Psoas muscle (tissue), 8 donors: ENCODE measurements around the gene DNAJC3. TPM values are rescaled to one million over a fixed set of nuclear protein-coding genes. Genes with fewer than 3 reads are reported as not detected.

Source experiments
- ATAC-seq, 4 donors: fragments of 200-7000 bp; cut with Tn5 transposase; one replicate each; pipeline ENCODE4 v1.9.1; 2020; ENCODE audit warnings: moderate library complexity in 3 of 4, mild to moderate bottlenecking in 2 of 4
- DNase-seq, 2 donors: peaks; one replicate each; pipeline ENCODE4 v3.0.0-alpha.2; 2020
- H3K27ac ChIP-seq: fragments of 200-600 bp; one replicate; pipeline ENCODE4 v1.8.0; 2022
- H3K27me3 ChIP-seq, 3 donors: fragments of 200-600 bp in 1 of 3; one replicate each; pipeline versions ENCODE4 v1.6.1 to v1.8.0; 2013 to 2022; ENCODE audit warnings: low read length in 2 of 3, mild to moderate bottlenecking in 2 of 3, moderate library complexity in 1 of 3; ENCODE audit not compliant: insufficient read depth in 3 of 3
- H3K36me3 ChIP-seq, 2 donors: fragments of 200-600 bp in 1 of 2; one replicate each; pipeline versions ENCODE4 v1.6.1 to v1.8.0; 2013 to 2022; ENCODE audit warnings: low read depth in 1 of 2, mild to moderate bottlenecking in 1 of 2, moderate library complexity in 1 of 2; ENCODE audit not compliant: insufficient read depth in 1 of 2
- H3K4me1 ChIP-seq: fragments of 200-600 bp; one replicate; pipeline ENCODE4 v1.8.0; 2022
- H3K4me3 ChIP-seq: fragments of 200-600 bp; one replicate; pipeline ENCODE4 v1.8.0; 2022; ENCODE audit warnings: mild to moderate bottlenecking
- H3K9me3 ChIP-seq: fragments of 200-600 bp; one replicate; pipeline ENCODE4 v1.8.0; 2022
- WGBS, 3 donors: extraction: QIAGEN DNeasy Blood & Tissue Kit; methylation state at CpG; one replicate each; pipeline versions ENCODE4 v1.1.6 to v1.1.7; 2013; 5-methylcytosine and 5-hydroxymethylcytosine counted together
- intact Hi-C, 2 donors: fragments of 100-400 bp; cut with DNase I; formaldehyde crosslinking; loops; one replicate each; pipeline versions ENCODE4 v1.11.0 to v1.14.2; 2022
- long read RNA-seq, 2 donors: library from polyadenylated mRNA; unstranded; transcript quantifications; one replicate each; pipeline ENCODE4 v2.0.0, GENCODE V29; 2021
- polyA plus RNA-seq, 3 donors: library from polyadenylated mRNA; stranded (reverse); fragments of 200-250 nt; gene quantifications; one replicate each; pipeline ENCODE4 v1.2.3, GENCODE V29; 2013
- total RNA-seq, 4 donors: library from RNA; stranded (reverse); fragmentation: NEBNext Ultra II Directional in 2 of 4; extraction: Animal tissue kit (Norgen Biotek cat#: 25700) in 2 of 4; gene quantifications; one replicate each; pipeline versions ENCODE4 v1.2.1 to v1.2.4, GENCODE V29; 2021 to 2023
- TF ChIP-seq, protein P1 (sequence below): fragments of 200-600 bp; IDR thresholded peaks from one replicate; pipeline ENCODE4 v1.8.0; 2022; ENCODE audit warnings: antibody characterized with exemption
- donor health status: healthy with polysubstance abuse.
- donor health status: DM: no; HTN: no; CAD: no; lungs with moderate emphysema.
- donor health status: Bipolar disorder and iron deficiency.
- donor health status: healthy.
- donor health status: DM: yes; HTN: yes; CAD: no.
- donor health status: DM: no; HTN: no; CAD: no.
- donor health status: DM: no; HTN: no; CAD: no.
- donor health status: DM: yes; HTN: yes; CAD: no.

The DNAJC3 gene, protein sequence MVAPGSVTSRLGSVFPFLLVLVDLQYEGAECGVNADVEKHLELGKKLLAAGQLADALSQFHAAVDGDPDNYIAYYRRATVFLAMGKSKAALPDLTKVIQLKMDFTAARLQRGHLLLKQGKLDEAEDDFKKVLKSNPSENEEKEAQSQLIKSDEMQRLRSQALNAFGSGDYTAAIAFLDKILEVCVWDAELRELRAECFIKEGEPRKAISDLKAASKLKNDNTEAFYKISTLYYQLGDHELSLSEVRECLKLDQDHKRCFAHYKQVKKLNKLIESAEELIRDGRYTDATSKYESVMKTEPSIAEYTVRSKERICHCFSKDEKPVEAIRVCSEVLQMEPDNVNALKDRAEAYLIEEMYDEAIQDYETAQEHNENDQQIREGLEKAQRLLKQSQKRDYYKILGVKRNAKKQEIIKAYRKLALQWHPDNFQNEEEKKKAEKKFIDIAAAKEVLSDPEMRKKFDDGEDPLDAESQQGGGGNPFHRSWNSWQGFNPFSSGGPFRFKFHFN
- total RNA-seq = 10 to 100 TPM; 11.5 to 19.6 (median 17.2) TPM
- polyA plus RNA-seq = 10 to 100 TPM in 1 of 3 donors, 1 to 10 TPM in 2; 7.9 to 11.8 (median 8.9) TPM
- long read RNA-seq, donor 1, full-length matches to known transcripts = 3 of 16 reads
- long read RNA-seq, donor 1, partial matches to known transcripts = 5 of 16 reads
- long read RNA-seq, donor 1, other reads (novel, unspliced or antisense) = 8 of 16 reads
- long read RNA-seq, donor 2, full-length matches to known transcripts = 15 of 28 reads
- long read RNA-seq, donor 2, partial matches to known transcripts = 6 of 28 reads
- long read RNA-seq, donor 2, other reads (novel, unspliced or antisense) = 7 of 28 reads

DNA sequence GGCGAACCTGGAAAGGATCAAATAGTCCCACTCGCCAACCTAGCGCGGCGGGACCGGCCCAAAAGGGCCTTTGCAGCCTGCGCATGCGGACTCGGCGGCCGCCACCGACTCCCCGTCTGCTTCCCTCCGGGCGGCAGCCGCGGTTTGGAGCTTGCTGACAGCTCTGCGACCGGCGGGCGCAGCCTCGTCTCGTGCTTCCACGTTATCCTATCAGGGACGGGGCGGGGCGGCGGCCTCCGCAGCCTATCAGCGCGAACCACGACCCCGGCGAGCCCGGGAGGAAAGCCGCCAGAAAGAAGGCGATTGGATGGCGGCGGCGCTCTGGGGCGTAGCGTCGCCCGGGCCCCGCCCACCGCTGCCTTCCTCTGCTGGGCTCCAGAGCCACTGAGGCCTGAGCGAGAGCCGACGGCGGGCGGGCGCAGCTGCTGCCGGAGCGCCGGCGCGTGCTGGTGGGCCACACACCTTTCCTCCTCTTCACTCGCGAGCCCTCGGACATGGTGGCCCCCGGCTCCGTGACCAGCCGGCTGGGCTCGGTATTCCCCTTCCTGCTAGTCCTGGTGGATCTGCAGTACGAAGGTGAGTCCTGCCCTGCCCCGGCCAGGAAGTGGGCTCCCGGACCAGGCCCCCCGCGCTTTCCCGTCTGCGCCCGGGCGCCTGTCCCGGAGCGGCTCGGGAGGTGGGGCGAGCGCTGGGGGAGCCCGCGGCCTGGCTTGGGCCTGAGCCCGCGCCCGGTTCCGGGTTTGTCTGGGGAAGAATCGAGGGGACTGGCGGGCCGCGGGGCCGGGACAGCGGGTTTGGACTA is at the start of gene DNAJC3:
Gene DNAJC3 (plus strand): TSS at position 378 of the 802 bp plus-strand sequence. CDS start 117 bp downstream, at position 495.
- no peaks in the 10 kb centered on the region for H3K27me3 ChIP-seq
- peaks cover 58% of the 10 kb centered on the region for H3K4me1 ChIP-seq
- H3K27ac ChIP-seq = peak within 1 kb of the TSS; percentile 97
- DNase-seq = peak; percentile 99 to 100
- 0 to 1% (median 0%) methylated on average over 71 to 90 of the region's 90 CpGs for WGBS, 3 donors
- TF ChIP-seq, protein P1, sequence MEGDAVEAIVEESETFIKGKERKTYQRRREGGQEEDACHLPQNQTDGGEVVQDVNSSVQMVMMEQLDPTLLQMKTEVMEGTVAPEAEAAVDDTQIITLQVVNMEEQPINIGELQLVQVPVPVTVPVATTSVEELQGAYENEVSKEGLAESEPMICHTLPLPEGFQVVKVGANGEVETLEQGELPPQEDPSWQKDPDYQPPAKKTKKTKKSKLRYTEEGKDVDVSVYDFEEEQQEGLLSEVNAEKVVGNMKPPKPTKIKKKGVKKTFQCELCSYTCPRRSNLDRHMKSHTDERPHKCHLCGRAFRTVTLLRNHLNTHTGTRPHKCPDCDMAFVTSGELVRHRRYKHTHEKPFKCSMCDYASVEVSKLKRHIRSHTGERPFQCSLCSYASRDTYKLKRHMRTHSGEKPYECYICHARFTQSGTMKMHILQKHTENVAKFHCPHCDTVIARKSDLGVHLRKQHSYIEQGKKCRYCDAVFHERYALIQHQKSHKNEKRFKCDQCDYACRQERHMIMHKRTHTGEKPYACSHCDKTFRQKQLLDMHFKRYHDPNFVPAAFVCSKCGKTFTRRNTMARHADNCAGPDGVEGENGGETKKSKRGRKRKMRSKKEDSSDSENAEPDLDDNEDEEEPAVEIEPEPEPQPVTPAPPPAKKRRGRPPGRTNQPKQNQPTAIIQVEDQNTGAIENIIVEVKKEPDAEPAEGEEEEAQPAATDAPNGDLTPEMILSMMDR = no peak
- ATAC-seq = peak; percentile 94 to 95 (median 94)
- peak within 1 kb of the TSS; percentile 91 for H3K4me3 ChIP-seq
- peaks cover under 1% of the 10 kb centered on the region for H3K9me3 ChIP-seq
- H3K36me3 ChIP-seq = no peaks in the 10 kb centered on the region
- intact Hi-C loops = loop anchor here in 1 of 2 donors (5.0 to 10.0 kb wide), 3 partner anchors 75 to 160 kb away; no protein-coding TSS in a partner anchor

DNA sequence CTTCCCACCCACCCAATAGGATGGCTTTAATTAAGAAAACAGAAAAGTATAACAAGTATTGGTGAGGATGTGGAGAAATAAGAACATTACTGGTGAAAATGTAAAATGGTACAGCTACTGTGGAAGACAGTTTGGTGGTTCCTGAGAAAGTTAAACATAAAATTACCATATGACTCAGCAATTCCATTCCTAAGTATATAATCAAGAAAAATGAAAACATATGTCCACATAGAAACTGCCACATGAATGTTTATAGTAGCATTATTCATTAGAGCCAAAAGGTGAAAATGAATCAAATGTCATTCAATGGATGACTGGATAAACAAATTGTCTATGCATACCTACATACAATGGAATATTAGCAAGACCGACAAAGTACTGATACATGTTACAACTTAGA is 49.3 kb upstream of the DNAJC3 start:
- TF ChIP-seq, protein P1 = no peak
- WGBS, 3 donors = 97 to 100% (median 99%) methylated on average over 1 of the region's 1 CpG
- Histone ChIP-seq H3K27me3 (no peaks in the 10 kb centered on the region), H3K36me3 (peaks cover 0 to 9% of the 10 kb centered on the region in 2 donors), H3K27ac (no peak overlapping the region), H3K4me1 (no peaks in the 10 kb centered on the region), H3K9me3 (peaks cover 7% of the 10 kb centered on the region), H3K4me3 (no peak overlapping the region)
- ATAC-seq = no peak
- intact Hi-C loops = no loop called here
- DNase-seq = no peak

DNA sequence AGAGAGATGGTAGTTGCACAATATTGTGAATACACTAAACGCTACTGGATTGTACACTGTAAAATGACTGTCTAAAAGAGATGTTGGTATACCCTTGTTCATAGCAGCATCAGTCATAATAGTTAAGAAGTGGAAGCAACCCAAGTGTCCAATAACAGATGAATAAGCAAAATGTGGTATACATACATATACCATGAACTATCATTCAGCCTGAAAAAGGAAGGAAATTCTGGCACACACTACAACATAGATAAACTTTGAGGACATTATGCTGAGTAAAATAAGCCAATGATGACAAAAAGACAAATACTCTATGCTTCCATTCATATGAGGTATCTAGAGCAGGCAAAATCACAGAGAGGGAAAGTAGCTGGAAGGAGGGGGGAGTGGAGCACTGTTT is 48.5 kb upstream of the DNAJC3 start:
- ATAC-seq (no peak), DNase-seq (no peak)
- H3K27me3 ChIP-seq = no peaks in the 10 kb centered on the region
- no peaks in the 10 kb centered on the region for H3K4me1 ChIP-seq
- TF ChIP-seq, protein P1 = no peak
- WGBS, 3 donors = 91 to 100% (median 97%) methylated on average over 1 of the region's 1 CpG
- H3K4me3 ChIP-seq = no peak overlapping the region
- peaks cover 7% of the 10 kb centered on the region for H3K9me3 ChIP-seq
- no peak overlapping the region for H3K27ac ChIP-seq
- H3K36me3 ChIP-seq = peaks cover 0 to 9% of the 10 kb centered on the region in 2 donors
- intact Hi-C loops = no loop called here

DNA sequence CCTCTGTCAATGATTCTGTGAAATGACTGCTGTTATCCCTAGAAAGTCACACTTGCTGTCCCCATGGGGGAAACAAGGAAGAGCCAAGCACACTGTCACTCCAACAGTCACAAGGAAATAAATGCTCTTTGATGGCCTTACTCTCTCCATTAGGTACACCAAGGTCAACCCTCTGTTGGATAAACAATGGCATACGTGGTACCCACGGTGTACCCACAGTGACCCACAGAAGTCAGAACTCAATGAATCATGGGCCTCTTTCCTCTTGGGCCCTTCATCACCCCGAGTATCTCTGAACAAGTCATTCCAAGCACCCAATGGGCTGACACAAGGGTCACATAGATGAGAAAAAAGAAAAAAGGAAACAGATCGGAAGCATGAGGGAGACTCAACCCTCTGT is 47.9 kb upstream of the DNAJC3 start:
- H3K9me3 ChIP-seq = peaks cover 7% of the 10 kb centered on the region
- H3K4me3 ChIP-seq = no peak overlapping the region
- intact Hi-C loops = no loop called here
- H3K36me3 ChIP-seq = peaks cover 0 to 9% of the 10 kb centered on the region in 2 donors
- H3K27me3 ChIP-seq = no peaks in the 10 kb centered on the region
- TF ChIP-seq, protein P1 = no peak
- no peak for ATAC-seq
- H3K27ac ChIP-seq = no peak overlapping the region
- no peaks in the 10 kb centered on the region for H3K4me1 ChIP-seq
- WGBS, 3 donors = 83 to 93% (median 90%) methylated on average over 4 of the region's 4 CpGs
- DNase-seq = no peak
